Upper lobe of right lung (tissue), 1 donor: ENCODE measurements around the gene RABGEF1. TPM values are rescaled to one million over a fixed set of nuclear protein-coding genes. Genes with fewer than 3 reads are reported as not detected.
"Not testable (repeated sequence)": the region's sequence is repeated elsewhere in the genome, so short reads cannot be mapped to it uniquely, and the experiment has no call there.

Source experiments
- ATAC-seq: fragments of 200-7000 bp; cut with Tn5 transposase; one replicate; pipeline ENCODE4 v1.9.1; 2020; ENCODE audit warnings: mild to moderate bottlenecking, moderate library complexity
- DNase-seq: peaks from one replicate; pipeline ENCODE4 v3.0.0-alpha.2; 2020
- H3K27ac ChIP-seq: fragments of 200-600 bp; one replicate; pipeline ENCODE4 v1.8.0; 2022
- H3K27me3 ChIP-seq: fragments of 200-600 bp; one replicate; pipeline ENCODE4 v1.8.0; 2022; ENCODE audit warnings: mild to moderate bottlenecking
- H3K36me3 ChIP-seq: fragments of 200-600 bp; one replicate; pipeline ENCODE4 v1.8.0; 2022
- H3K4me1 ChIP-seq: fragments of 200-600 bp; one replicate; pipeline ENCODE4 v1.8.0; 2022
- H3K4me3 ChIP-seq: fragments of 200-600 bp; one replicate; pipeline ENCODE4 v1.8.0; 2022; ENCODE audit warnings: mild to moderate bottlenecking
- H3K9me3 ChIP-seq: fragments of 200-600 bp; one replicate; pipeline ENCODE4 v1.8.0; 2022
- CTCF ChIP-seq: fragments of 200-600 bp; IDR thresholded peaks from one replicate; pipeline ENCODE4 v1.8.0; 2022; ENCODE audit warnings: antibody characterized with exemption
- intact Hi-C: fragments of 100-400 bp; cut with DNase I; formaldehyde crosslinking; loops from one replicate; pipeline ENCODE4 v1.11.0; 2022
- total RNA-seq: library from RNA; stranded (reverse); fragmentation: NEBNext Ultra II Directional; extraction: Animal tissue kit (Norgen Biotek cat#: 25700); gene quantifications from one replicate; pipeline ENCODE4 v1.2.1, GENCODE V29; 2021
- donor health status: DM: no; HTN: yes; CAD: no; lungs with severe emphysema.

Gene RABGEF1
- total RNA-seq, 1 donor from 2014 or later: 23.1 TPM

GRCh38 chr7:66756889-66757288 is 16.4 kb downstream of the RABGEF1 start:
- DNase-seq (no peak), ATAC-seq (no peak)
- no peak for TF ChIP-seq CTCF
- H3K27ac ChIP-seq: no peak overlapping the region
- no peak overlapping the region for H3K4me3 ChIP-seq
- intact Hi-C loops: no loop called here
- peaks cover 3% of the 10 kb centered on the region for H3K4me1 ChIP-seq
- no peaks in the 10 kb centered on the region for H3K9me3 ChIP-seq
- no peaks in the 10 kb centered on the region for H3K27me3 ChIP-seq
- no peaks in the 10 kb centered on the region for H3K36me3 ChIP-seq

- DNase-seq (no peak), ATAC-seq (no peak)
- H3K4me1 ChIP-seq: peaks cover 3% of the 10 kb centered on the region
- no peak overlapping the region for H3K4me3 ChIP-seq
- no peak overlapping the region for H3K27ac ChIP-seq
- intact Hi-C loops: no loop called here
- no peaks in the 10 kb centered on the region for H3K27me3 ChIP-seq
- no peak for TF ChIP-seq CTCF
- no peaks in the 10 kb centered on the region for H3K9me3 ChIP-seq
- no peaks in the 10 kb centered on the region for H3K36me3 ChIP-seq
These were observed 17.4 kb downstream of the RABGEF1 start for GRCh38 chr7:66757939-66758338.

GRCh38 chr7:66758950-66759628 is 18.6 kb downstream of the RABGEF1 start:
- peak; percentile 94 for ATAC-seq

GRCh38 chr7:66763183-66763582 is 22.6 kb downstream of the RABGEF1 start:
- H3K9me3 ChIP-seq, intact Hi-C loops, H3K36me3 ChIP-seq, H3K4me1 ChIP-seq, H3K27me3 ChIP-seq, ATAC-seq, H3K4me3 ChIP-seq, DNase-seq, H3K27ac ChIP-seq: not testable (repeated sequence)

More at GRCh38 chr7:66758950-66759628, 18.6 kb downstream of the RABGEF1 start:
- no peak for DNase-seq
- no peak for TF ChIP-seq CTCF
- intact Hi-C loops: no loop called here
- Histone ChIP-seq H3K4me3 (no peak overlapping the region), H3K36me3 (no peaks in the 10 kb centered on the region), H3K27me3 (no peaks in the 10 kb centered on the region), H3K27ac (peak overlapping the region; percentile 58), H3K4me1 (peaks cover 3% of the 10 kb centered on the region), H3K9me3 (no peaks in the 10 kb centered on the region)

- intact Hi-C loops, H3K4me1 ChIP-seq, H3K27ac ChIP-seq, H3K36me3 ChIP-seq, DNase-seq, H3K9me3 ChIP-seq, ATAC-seq, H3K4me3 ChIP-seq, H3K27me3 ChIP-seq: not testable (repeated sequence)
These were observed 23.3 kb downstream of the RABGEF1 start for GRCh38 chr7:66763633-66764355.

GRCh38 chr7:66764905-66765304 is 24.4 kb downstream of the RABGEF1 start:
- H3K9me3 ChIP-seq, intact Hi-C loops, H3K27ac ChIP-seq, ATAC-seq, H3K36me3 ChIP-seq, H3K27me3 ChIP-seq, H3K4me3 ChIP-seq, H3K4me1 ChIP-seq, DNase-seq: not testable (repeated sequence)

- H3K36me3 ChIP-seq, H3K27me3 ChIP-seq, ATAC-seq, H3K4me1 ChIP-seq, H3K27ac ChIP-seq, DNase-seq, intact Hi-C loops, H3K9me3 ChIP-seq, H3K4me3 ChIP-seq: not testable (repeated sequence)
These were observed 24.9 kb downstream of the RABGEF1 start for GRCh38 chr7:66765322-66766025.
